A549 (cell line): ENCODE results near the gene NKAIN2. TPM values are rescaled to one million over a fixed set of nuclear protein-coding genes. Genes with fewer than 3 reads are reported as not detected.

Source experiments
- ATAC-seq, 2 experiments: fragments of 200-7000 bp in 1 of 2; fragments of >200 bp in 1 of 2; cut with Nextera tagmentation in 1 of 2; cut with Tn5 transposase in 1 of 2; 3 replicates each; pipeline versions ENCODE4 v1.8.0 to v1.9.1; 2018 to 2020; ENCODE audit warnings: mild to moderate bottlenecking in 1 of 2, moderate library complexity in 1 of 2
- CTCF ChIA-PET: fragments of 300-600 bp; sonication (Branson Sonifier 250); formaldehyde crosslinking; extraction: SDS; loops from one replicate; lab custom pipeline; 2021; ENCODE audit warnings: antibody characterized with exemption, inconsistent platforms; lab: Yijun Ruan, JAX
- POLR2A ChIA-PET: fragments of 350-600 bp; formaldehyde crosslinking; extraction: SDS; loops from one replicate; lab custom pipeline; 2021; ENCODE audit warnings: antibody characterized with exemption, inconsistent platforms; lab: Yijun Ruan, JAX
- DNase-seq, 2 experiments: peaks; one replicate each; pipeline versions ENCODE4 v3.0.0 to v3.0.0-alpha.2; 2011 to 2016; ENCODE audit warnings: low read depth in 1 of 2, low spot score in 1 of 2
- FAIRE-seq: peaks from 2 replicates; lab custom pipeline; 2011; peaks lifted over from hg19 to GRCh38; lab: Jason Lieb, UNC
- H3K27ac ChIP-seq, 2 experiments: fragments of >200 bp; sonication (Bioruptor Twin); formaldehyde crosslinking; 3 replicates each; pipeline ENCODE4 v1.5.1; 2016 to 2017
- H3K4me1 ChIP-seq: fragments of >200 bp; sonication (Bioruptor Twin); formaldehyde crosslinking; 3 replicates; pipeline ENCODE4 v1.6.1; 2016
- H3K4me2 ChIP-seq: fragments of >200 bp; sonication (Bioruptor Twin); formaldehyde crosslinking; 3 replicates; pipeline ENCODE4 v1.6.1; 2016
- H3K4me3 ChIP-seq: fragments of >200 bp; sonication (Bioruptor Twin); formaldehyde crosslinking; 3 replicates; pipeline ENCODE4 v1.5.1; 2016
- H3K9me3 ChIP-seq: fragments of >200 bp; sonication (Bioruptor Twin); formaldehyde crosslinking; 3 replicates; pipeline ENCODE4 v1.6.1; 2016
- BHLHE40 ChIP-seq: IDR thresholded peaks from 2 replicates; pipeline ENCODE4 v1.6.1; 2012; ENCODE audit warnings: low read depth, low read length, inconsistent platforms
- CBX2 ChIP-seq: fragments of 200-600 bp; sonication (generic); IDR thresholded peaks from 2 replicates; pipeline ENCODE4 v1.6.1; 2016; ENCODE audit warnings: low read depth, mild to moderate bottlenecking, borderline replicate concordance
- CHD2 ChIP-seq: fragments of 150-350 bp; IDR thresholded peaks from 2 replicates; pipeline ENCODE4 v1.6.1; 2014; ENCODE audit warnings: low read length; ENCODE audit not compliant: partially characterized antibody
- CHD4 ChIP-seq: fragments of 200-600 bp; sonication (generic); IDR thresholded peaks from 2 replicates; pipeline ENCODE4 v1.6.1; 2016; ENCODE audit warnings: antibody characterized with exemption, mild to moderate bottlenecking, borderline replicate concordance
- EHF ChIP-seq: fragments of 250-450 bp; sonication (Bioruptor Pico); IDR thresholded peaks from 2 replicates; pipeline ENCODE4 v1.5.0; 2020; ENCODE audit warnings: mild to moderate bottlenecking
- ESRRA ChIP-seq: fragments of 150-350 bp; IDR thresholded peaks from 2 replicates; pipeline ENCODE4 v1.6.1; 2014; ENCODE audit warnings: mild to moderate bottlenecking, low read length, borderline replicate concordance
- FOSB ChIP-seq: fragments of 250-450 bp; sonication (Bioruptor Pico); IDR thresholded peaks from 2 replicates; pipeline ENCODE4 v1.5.0; 2020; ENCODE audit warnings: mild to moderate bottlenecking, moderate library complexity
- FOSL2 ChIP-seq, 2 experiments: fragments of 450-650 bp in 1 of 2; fragments of >200 bp in 1 of 2; sonication (Bioruptor Twin) in 1 of 2; formaldehyde crosslinking; IDR thresholded peaks; 2 replicates each; pipeline versions ENCODE4 v1.5.0 to v1.6.1; 2016 to 2020; ENCODE audit warnings: mild to moderate bottlenecking in 1 of 2, moderate library complexity in 1 of 2
- GATA3 ChIP-seq: IDR thresholded peaks from 2 replicates; pipeline ENCODE4 v1.6.1; 2012; ENCODE audit warnings: borderline replicate concordance
- MAFK ChIP-seq: fragments of 450-650 bp; IDR thresholded peaks from 2 replicates; pipeline ENCODE4 v1.6.1; 2014; ENCODE audit not compliant: partially characterized antibody
- MAZ ChIP-seq: fragments of 150-350 bp; IDR thresholded peaks from 2 replicates; pipeline ENCODE4 v1.6.1; 2014; ENCODE audit warnings: antibody characterized with exemption, low read depth, low read length, borderline replicate concordance
- MYC ChIP-seq: IDR thresholded peaks from 2 replicates; pipeline ENCODE4 v1.6.1; 2012; ENCODE audit warnings: mild to moderate bottlenecking, inconsistent platforms, low read length, improper control_type of control experiment, borderline replicate concordance
- POLR2A ChIP-seq: IDR thresholded peaks from 2 replicates; pipeline ENCODE4 v1.6.1; 2012; ENCODE audit warnings: mild to moderate bottlenecking, low read length
- POLR2AphosphoS2 ChIP-seq: conservative IDR thresholded peaks from 2 replicates; pipeline ENCODE4 v1.6.1; 2012; ENCODE audit warnings: low read length, improper control_type of control experiment, inconsistent platforms
- RCOR1 ChIP-seq: fragments of 150-350 bp; IDR thresholded peaks from 2 replicates; pipeline ENCODE4 v1.6.1; 2014; ENCODE audit warnings: antibody characterized with exemption, low read length, low read depth
- RNF2 ChIP-seq: fragments of 200-600 bp; sonication (generic); IDR thresholded peaks from 2 replicates; pipeline ENCODE4 v1.6.1; 2016; ENCODE audit warnings: low read depth, mild to moderate bottlenecking, antibody characterized with exemption, moderate library complexity, borderline replicate concordance
- SREBF2 ChIP-seq: fragments of 450-650 bp; IDR thresholded peaks from 2 replicates; pipeline ENCODE4 v1.6.1; 2014; ENCODE audit warnings: mild to moderate bottlenecking, moderate library complexity
- ZC3H11A ChIP-seq: fragments of 450-650 bp; IDR thresholded peaks from 2 replicates; pipeline ENCODE4 v1.6.1; 2014; ENCODE audit warnings: antibody characterized with exemption, mild to moderate bottlenecking
- ZFP36 ChIP-seq: fragments of 450-650 bp; IDR thresholded peaks from 2 replicates; pipeline ENCODE4 v1.6.1; 2014; ENCODE audit warnings: borderline replicate concordance; ENCODE audit not compliant: partially characterized antibody
- ZSCAN20 ChIP-seq: fragments of 250-450 bp; sonication (Bioruptor Pico); IDR thresholded peaks from 2 replicates; pipeline ENCODE4 v1.8.0; 2022; ENCODE audit warnings: mild to moderate bottlenecking, moderate library complexity
- WGBS: methylation state at CpG from one replicate; pipeline ENCODE4 v1.1.6; 2017; ENCODE audit errors: missing lambda C conversion rate; 5-methylcytosine and 5-hydroxymethylcytosine counted together
- polyA plus RNA-seq, 4 experiments: library from polyadenylated mRNA; depleted of rRNA in 3 of 4; stranded (reverse); fragments of >200 nt; fragmentation: RNase III in 1 of 4; extraction: RNeasy Plus Mini Kit Qiagen cat#74134 plus additional on column Dnase treatment in 1 of 4; gene quantifications; 2 replicates in 3 of 4; 3 replicates in 1 of 4; pipeline ENCODE4 v1.2.3, GENCODE V29; 2011 to 2017
- TF ChIP-seq, protein P1 (sequence below): IDR thresholded peaks from 2 replicates; pipeline ENCODE4 v1.6.1; 2012; ENCODE audit warnings: low read depth, borderline replicate concordance
- TF ChIP-seq, protein P2 (sequence below): fragments of 450-650 bp; IDR thresholded peaks from 2 replicates; pipeline ENCODE4 v1.6.1; 2014; ENCODE audit warnings: antibody characterized with exemption
- TF ChIP-seq, protein P3 (sequence below): IDR thresholded peaks from 2 replicates; pipeline ENCODE4 v1.6.1; 2012
- TF ChIP-seq, protein P4 (sequence below): IDR thresholded peaks from 2 replicates; pipeline ENCODE4 v1.6.1; 2012
- TF ChIP-seq, protein P5 (sequence below): fragments of >200 bp; sonication (Bioruptor Twin); formaldehyde crosslinking; IDR thresholded peaks from 3 replicates; pipeline ENCODE4 v1.5.1; 2016
- TF ChIP-seq, protein P6 (sequence below): fragments of 250-450 bp; sonication (Bioruptor Pico); IDR thresholded peaks from 2 replicates; pipeline ENCODE4 v1.5.0; 2021; ENCODE audit warnings: mild to moderate bottlenecking, moderate library complexity, borderline replicate concordance

NKAIN2 gene
- polyA plus RNA-seq, 2 of the 4 experiments (the other 2 are of a cell fraction): not detected

DNA sequence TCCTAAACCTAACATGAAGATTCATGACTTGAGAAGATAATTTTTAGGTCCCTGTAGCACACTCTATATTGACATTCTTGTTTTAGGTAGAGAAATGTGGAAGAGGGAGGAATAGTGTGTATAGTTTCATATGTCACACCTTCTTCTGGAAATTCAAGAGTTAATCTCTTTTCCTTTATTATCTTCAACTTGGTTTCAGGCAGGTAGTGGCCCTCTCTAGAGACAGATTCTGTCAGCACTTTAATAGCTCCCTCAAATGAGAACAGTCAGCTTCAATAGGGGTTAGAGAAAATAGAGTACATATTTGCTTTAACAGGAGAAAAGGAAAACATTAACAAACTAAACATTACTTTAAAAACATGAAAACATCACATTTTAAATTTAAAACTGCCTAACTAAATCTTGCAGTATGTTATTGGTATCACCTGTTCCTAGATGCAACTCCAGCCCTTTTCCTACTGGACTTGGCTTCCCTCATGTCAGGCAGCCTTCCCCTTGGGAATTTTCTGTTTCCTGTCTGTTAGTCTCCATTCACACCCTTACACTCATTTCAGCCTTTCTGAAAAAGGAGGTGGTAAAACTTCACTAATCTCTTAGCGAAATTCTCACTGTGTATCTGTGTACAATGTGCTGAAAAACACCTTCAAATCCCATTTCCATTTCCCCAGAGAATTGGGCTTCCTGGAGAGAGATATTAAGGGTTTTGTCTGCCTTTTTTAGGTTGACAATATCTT, 966.3 kb downstream of the NKAIN2 start:
- CTCF ChIA-PET: no interaction called here
- no peak for ATAC-seq

DNA sequence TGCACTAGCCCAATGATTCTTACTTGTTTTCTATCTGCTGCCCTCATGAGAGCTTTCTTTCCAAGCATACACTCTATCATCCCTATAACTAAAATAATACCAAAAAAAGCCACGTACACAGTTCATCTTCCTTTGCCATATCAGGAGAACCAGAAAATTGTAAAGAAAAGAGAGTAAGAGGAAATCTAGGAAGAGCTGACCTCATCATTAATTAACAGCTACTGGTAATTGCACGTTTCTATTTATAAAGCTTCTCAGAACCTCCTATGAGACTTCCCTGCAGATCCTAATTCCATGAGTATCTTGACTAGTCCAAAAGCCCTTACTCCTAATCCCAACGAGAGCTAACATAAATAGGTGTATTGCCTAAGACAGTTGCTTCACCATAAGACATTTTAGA, 967.1 kb downstream of the NKAIN2 start:
- no peak overlapping the region for H3K4me2 ChIP-seq
- TF ChIP-seq MAFK (peak; percentile 45), BHLHE40 (no peak), GATA3 (no peak), FOSB (CRISPR knock-in tag) (no peak)
- TF ChIP-seq, protein P1, sequence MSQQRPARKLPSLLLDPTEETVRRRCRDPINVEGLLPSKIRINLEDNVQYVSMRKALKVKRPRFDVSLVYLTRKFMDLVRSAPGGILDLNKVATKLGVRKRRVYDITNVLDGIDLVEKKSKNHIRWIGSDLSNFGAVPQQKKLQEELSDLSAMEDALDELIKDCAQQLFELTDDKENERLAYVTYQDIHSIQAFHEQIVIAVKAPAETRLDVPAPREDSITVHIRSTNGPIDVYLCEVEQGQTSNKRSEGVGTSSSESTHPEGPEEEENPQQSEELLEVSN: no peak
- TF ChIP-seq, protein P2, sequence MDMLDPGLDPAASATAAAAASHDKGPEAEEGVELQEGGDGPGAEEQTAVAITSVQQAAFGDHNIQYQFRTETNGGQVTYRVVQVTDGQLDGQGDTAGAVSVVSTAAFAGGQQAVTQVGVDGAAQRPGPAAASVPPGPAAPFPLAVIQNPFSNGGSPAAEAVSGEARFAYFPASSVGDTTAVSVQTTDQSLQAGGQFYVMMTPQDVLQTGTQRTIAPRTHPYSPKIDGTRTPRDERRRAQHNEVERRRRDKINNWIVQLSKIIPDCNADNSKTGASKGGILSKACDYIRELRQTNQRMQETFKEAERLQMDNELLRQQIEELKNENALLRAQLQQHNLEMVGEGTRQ: no peak
- TF ChIP-seq, protein P3, sequence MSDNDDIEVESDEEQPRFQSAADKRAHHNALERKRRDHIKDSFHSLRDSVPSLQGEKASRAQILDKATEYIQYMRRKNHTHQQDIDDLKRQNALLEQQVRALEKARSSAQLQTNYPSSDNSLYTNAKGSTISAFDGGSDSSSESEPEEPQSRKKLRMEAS: no peak
- TF ChIP-seq, protein P4, sequence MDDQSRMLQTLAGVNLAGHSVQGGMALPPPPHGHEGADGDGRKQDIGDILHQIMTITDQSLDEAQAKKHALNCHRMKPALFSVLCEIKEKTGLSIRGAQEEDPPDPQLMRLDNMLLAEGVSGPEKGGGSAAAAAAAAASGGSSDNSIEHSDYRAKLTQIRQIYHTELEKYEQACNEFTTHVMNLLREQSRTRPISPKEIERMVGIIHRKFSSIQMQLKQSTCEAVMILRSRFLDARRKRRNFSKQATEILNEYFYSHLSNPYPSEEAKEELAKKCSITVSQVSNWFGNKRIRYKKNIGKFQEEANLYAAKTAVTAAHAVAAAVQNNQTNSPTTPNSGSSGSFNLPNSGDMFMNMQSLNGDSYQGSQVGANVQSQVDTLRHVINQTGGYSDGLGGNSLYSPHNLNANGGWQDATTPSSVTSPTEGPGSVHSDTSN: no peak
- TF ChIP-seq, all 56 proteins: peak for 1
- no peak for DNase-seq
- Histone ChIP-seq H3K27ac (no peak overlapping the region), H3K9me3 (no peaks in the 10 kb centered on the region), H3K4me3 (no peak overlapping the region), H3K4me1 (no peaks in the 10 kb centered on the region)
- CTCF ChIA-PET: no interaction called here
- ATAC-seq: no peak
- no peak for FAIRE-seq
- POLR2A ChIA-PET: no interaction called here
- WGBS: 1% methylated on average over 3 of the region's 3 CpGs

More for the DNA sequence above, 966.3 kb downstream of the NKAIN2 start:
- no peak overlapping the region for H3K27ac ChIP-seq
- H3K4me1 ChIP-seq: no peaks in the 10 kb centered on the region
- WGBS: 8% methylated on average over 1 of the region's 1 CpG
- DNase-seq (no peak), FAIRE-seq (no peak)
- H3K4me3 ChIP-seq: no peak overlapping the region
- POLR2A ChIA-PET: no interaction called here
- H3K9me3 ChIP-seq: no peaks in the 10 kb centered on the region
- H3K4me2 ChIP-seq: no peak overlapping the region
- TF ChIP-seq CBX2 (no peak), ESRRA (no peak), CHD4 (no peak), ZC3H11A (no peak), BHLHE40 (no peak), ZSCAN20 (CRISPR knock-in tag) (no peak), SREBF2 (no peak), MYC (no peak), RNF2 (no peak), CHD2 (no peak), RCOR1 (no peak), POLR2AphosphoS2 (no peak), MAZ (no peak), ZFP36 (no peak), EHF (no peak), POLR2A (no peak), FOSL2 (IDR thresholded peaks at IDR 0.05) (no peak), FOSL2 (CRISPR knock-in tag; IDR thresholded peaks at IDR 0.05) (no peak)
- TF ChIP-seq, protein P5, sequence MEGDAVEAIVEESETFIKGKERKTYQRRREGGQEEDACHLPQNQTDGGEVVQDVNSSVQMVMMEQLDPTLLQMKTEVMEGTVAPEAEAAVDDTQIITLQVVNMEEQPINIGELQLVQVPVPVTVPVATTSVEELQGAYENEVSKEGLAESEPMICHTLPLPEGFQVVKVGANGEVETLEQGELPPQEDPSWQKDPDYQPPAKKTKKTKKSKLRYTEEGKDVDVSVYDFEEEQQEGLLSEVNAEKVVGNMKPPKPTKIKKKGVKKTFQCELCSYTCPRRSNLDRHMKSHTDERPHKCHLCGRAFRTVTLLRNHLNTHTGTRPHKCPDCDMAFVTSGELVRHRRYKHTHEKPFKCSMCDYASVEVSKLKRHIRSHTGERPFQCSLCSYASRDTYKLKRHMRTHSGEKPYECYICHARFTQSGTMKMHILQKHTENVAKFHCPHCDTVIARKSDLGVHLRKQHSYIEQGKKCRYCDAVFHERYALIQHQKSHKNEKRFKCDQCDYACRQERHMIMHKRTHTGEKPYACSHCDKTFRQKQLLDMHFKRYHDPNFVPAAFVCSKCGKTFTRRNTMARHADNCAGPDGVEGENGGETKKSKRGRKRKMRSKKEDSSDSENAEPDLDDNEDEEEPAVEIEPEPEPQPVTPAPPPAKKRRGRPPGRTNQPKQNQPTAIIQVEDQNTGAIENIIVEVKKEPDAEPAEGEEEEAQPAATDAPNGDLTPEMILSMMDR: no peak
- TF ChIP-seq, protein P6, sequence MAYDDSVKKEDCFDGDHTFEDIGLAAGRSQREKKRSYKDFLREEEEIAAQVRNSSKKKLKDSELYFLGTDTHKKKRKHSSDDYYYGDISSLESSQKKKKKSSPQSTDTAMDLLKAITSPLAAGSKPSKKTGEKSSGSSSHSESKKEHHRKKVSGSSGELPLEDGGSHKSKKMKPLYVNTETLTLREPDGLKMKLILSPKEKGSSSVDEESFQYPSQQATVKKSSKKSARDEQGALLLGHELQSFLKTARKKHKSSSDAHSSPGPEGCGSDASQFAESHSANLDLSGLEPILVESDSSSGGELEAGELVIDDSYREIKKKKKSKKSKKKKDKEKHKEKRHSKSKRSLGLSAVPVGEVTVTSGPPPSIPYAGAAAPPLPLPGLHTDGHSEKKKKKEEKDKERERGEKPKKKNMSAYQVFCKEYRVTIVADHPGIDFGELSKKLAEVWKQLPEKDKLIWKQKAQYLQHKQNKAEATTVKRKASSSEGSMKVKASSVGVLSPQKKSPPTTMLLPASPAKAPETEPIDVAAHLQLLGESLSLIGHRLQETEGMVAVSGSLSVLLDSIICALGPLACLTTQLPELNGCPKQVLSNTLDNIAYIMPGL: no peak
